ENCODE results near the gene TMEM179. TPM values are rescaled to one million over a fixed set of nuclear protein-coding genes. Genes with fewer than 3 reads are reported as not detected.

Gene TMEM179
- total RNA-seq, 1 experiment from 2014 or later, result not detected

DNA sequence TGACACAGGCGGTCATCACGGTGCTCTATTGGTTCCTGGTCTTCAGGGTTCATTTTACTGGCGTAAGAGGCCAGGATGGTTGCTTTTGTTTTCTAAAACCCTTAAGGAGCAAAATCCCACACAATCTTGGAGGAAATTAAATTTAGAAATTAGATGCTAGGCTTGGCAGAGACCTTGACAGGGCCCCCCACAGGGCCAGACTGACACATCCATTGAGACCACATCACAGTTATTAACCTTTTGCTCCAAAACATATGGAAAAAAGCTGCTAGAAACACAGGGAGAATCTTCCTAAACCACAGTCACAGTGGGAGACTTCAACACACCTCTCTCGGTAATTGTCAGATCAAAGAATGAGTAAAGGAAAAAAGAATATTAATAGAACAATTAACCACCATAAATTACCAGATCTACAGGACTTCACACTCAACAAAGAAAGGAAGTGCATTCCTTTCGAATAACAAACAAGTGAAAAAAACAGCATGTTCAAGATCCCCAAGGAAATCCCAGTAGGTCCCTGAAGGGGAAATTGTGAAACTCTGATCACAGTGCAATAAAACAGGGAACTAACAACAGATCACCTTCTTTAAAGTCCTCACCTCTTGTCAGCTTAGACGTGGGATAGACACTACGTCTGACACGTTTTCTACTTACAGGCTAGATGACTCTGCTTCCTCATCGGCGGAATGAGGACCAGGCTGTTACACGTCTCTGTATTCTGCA is 40.2 kb upstream of the TMEM179 start:
- no peak for ATAC-seq

GRCh38 chr14:104644091-104644635 is 39.6 kb upstream of the TMEM179 start:
- ChIA-PET CTCF (no interaction called here), POLR2A (ENCODE audit: unreplicated experiment) (no interaction called here)
- no peaks in the 10 kb centered on the region for H3K9me3 ChIP-seq (ENCODE audit: low read length)
- no peaks in the 10 kb centered on the region for H3K36me3 ChIP-seq (ENCODE audit: low read depth, low read length)
- BruUV-seq (replicated peaks), result no TSS peak
- DNase-seq (no peak), ATAC-seq (no peak)
- 0 out of 2 replicates have a peak, but pooled peaks cover 4% of the 10 kb centered on the region for H3K27me3 ChIP-seq (ENCODE audit: low read length)
- H3K4me2 ChIP-seq (ENCODE audit: low read length), result no peak overlapping the region
- intact Hi-C loops (cut with micrococcal nuclease), result loop anchor here (10.0 kb wide), 2 partner anchors 509 to 569 kb away; partner anchors contain the start of gene KIF26A
- no peaks in the 10 kb centered on the region for H3K79me2 ChIP-seq (ENCODE audit: low read length)
- H2AFZ ChIP-seq (ENCODE audit: low read length), result no peak overlapping the region
- no peak overlapping the region for H3K27ac ChIP-seq (ENCODE audit: low read length)
- no peaks in the 10 kb centered on the region for H3F3A ChIP-seq (ENCODE audit: low read length, unreplicated experiment)
- no peaks in the 10 kb centered on the region for H3K4me1 ChIP-seq (ENCODE audit: insufficient read depth, low read length)
- no peaks in the 10 kb centered on the region for H3K9me2 ChIP-seq (replicated peaks; ENCODE audit: low read length)
- no peaks in the 10 kb centered on the region for H4K20me1 ChIP-seq (ENCODE audit: low read length)
- no peak overlapping the region for H3K9ac ChIP-seq (ENCODE audit: low read length)
- no peak for TF ChIP-seq EZH2 (IDR thresholded peaks at IDR 0.05; ENCODE audit: low read length, unreplicated experiment)
- TF ChIP-seq, protein P1, sequence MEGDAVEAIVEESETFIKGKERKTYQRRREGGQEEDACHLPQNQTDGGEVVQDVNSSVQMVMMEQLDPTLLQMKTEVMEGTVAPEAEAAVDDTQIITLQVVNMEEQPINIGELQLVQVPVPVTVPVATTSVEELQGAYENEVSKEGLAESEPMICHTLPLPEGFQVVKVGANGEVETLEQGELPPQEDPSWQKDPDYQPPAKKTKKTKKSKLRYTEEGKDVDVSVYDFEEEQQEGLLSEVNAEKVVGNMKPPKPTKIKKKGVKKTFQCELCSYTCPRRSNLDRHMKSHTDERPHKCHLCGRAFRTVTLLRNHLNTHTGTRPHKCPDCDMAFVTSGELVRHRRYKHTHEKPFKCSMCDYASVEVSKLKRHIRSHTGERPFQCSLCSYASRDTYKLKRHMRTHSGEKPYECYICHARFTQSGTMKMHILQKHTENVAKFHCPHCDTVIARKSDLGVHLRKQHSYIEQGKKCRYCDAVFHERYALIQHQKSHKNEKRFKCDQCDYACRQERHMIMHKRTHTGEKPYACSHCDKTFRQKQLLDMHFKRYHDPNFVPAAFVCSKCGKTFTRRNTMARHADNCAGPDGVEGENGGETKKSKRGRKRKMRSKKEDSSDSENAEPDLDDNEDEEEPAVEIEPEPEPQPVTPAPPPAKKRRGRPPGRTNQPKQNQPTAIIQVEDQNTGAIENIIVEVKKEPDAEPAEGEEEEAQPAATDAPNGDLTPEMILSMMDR (conservative IDR thresholded peaks at IDR 0.05; ENCODE audit: low read depth, low read length), result no peak
- no peak for TF ChIP-seq EZH2phosphoT487 (IDR thresholded peaks at IDR 0.05; ENCODE audit: borderline replicate concordance, low read length)
- H3K4me3 ChIP-seq (ENCODE audit: low read length), result no peak overlapping the region

More for the DNA sequence above, 40.2 kb upstream of the TMEM179 start:
- no peak for DNase-seq
- intact Hi-C loops (cut with micrococcal nuclease), result loop anchor here (10.0 kb wide), 2 partner anchors 510 to 570 kb away; partner anchors contain the start of gene KIF26A
- H3K79me2 ChIP-seq (ENCODE audit: low read length), result no peaks in the 10 kb centered on the region
- POLR2A ChIA-PET (ENCODE audit: unreplicated experiment), result no interaction called here
- CTCF ChIA-PET, result interaction anchor here (0.6 kb wide), 1 partner anchor 19 kb away, joined by 3 read pairs; no protein-coding TSS in a partner anchor
- H3K36me3 ChIP-seq (ENCODE audit: low read depth, low read length), result no peaks in the 10 kb centered on the region
- no peak overlapping the region for H3K9ac ChIP-seq (ENCODE audit: low read length)
- H3F3A ChIP-seq (ENCODE audit: low read length, unreplicated experiment), result no peaks in the 10 kb centered on the region
- H3K4me1 ChIP-seq (ENCODE audit: insufficient read depth, low read length), result no peaks in the 10 kb centered on the region
- BruUV-seq (replicated peaks), result no TSS peak
- H3K9me2 ChIP-seq (replicated peaks; ENCODE audit: low read length), result no peaks in the 10 kb centered on the region
- H3K9me3 ChIP-seq (ENCODE audit: low read length), result no peaks in the 10 kb centered on the region
- TF ChIP-seq EZH2phosphoT487 (IDR thresholded peaks at IDR 0.05; ENCODE audit: borderline replicate concordance, low read length), result no peak
- 0 out of 2 replicates have a peak, but pooled peaks cover 4% of the 10 kb centered on the region for H3K27me3 ChIP-seq (ENCODE audit: low read length)
- H3K4me2 ChIP-seq (ENCODE audit: low read length), result no peak overlapping the region
- no peak overlapping the region for H3K27ac ChIP-seq (ENCODE audit: low read length)
- no peak overlapping the region for H2AFZ ChIP-seq (ENCODE audit: low read length)
- H3K4me3 ChIP-seq (ENCODE audit: low read length), result no peak overlapping the region
- no peaks in the 10 kb centered on the region for H4K20me1 ChIP-seq (ENCODE audit: low read length)

DNA sequence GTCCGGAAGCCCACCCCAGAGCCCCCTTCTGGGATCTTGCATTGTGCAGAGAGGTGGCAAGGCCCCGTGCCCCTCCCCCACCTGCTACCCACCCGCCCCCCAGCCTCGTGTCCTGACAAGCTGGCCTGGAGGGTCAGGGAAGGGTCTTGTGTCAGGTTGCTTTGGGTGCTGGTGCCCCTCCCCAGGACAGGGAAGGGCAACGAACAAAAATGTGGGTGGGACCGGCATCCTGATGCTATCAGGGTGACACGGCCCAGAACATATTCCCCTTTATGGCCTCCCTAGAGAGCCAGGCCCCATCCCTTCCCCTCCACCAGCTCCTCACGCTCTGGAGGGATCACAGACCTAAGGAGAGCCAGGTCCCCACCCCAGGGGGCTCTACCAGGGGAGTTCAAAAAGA is 38.7 kb upstream of the TMEM179 start:
- DNase-seq, result no peak
- Histone ChIP-seq H3K4me1 (ENCODE audit: insufficient read depth, low read length) (no peaks in the 10 kb centered on the region), H3K9me3 (ENCODE audit: low read length) (no peaks in the 10 kb centered on the region), H3K4me2 (ENCODE audit: low read length) (no peak overlapping the region), H3F3A (ENCODE audit: low read length, unreplicated experiment) (no peaks in the 10 kb centered on the region), H3K27me3 (ENCODE audit: low read length) (peaks cover 12% of the 10 kb centered on the region), H3K9ac (ENCODE audit: low read length) (no peak overlapping the region), H2AFZ (ENCODE audit: low read length) (no peak overlapping the region), H3K9me2 (replicated peaks; ENCODE audit: low read length) (no peaks in the 10 kb centered on the region), H4K20me1 (ENCODE audit: low read length) (no peaks in the 10 kb centered on the region), H3K79me2 (ENCODE audit: low read length) (no peaks in the 10 kb centered on the region), H3K36me3 (ENCODE audit: low read depth, low read length) (no peaks in the 10 kb centered on the region), H3K4me3 (ENCODE audit: low read length) (no peak overlapping the region), H3K27ac (ENCODE audit: low read length) (no peak overlapping the region)
- no TSS peak for BruUV-seq (replicated peaks)
- ATAC-seq, result no peak
- ChIA-PET POLR2A (ENCODE audit: unreplicated experiment) (no interaction called here), CTCF (no interaction called here)
- TF ChIP-seq, protein P1 (conservative IDR thresholded peaks at IDR 0.05; ENCODE audit: low read depth, low read length), result no peak
- TF ChIP-seq EZH2phosphoT487 (IDR thresholded peaks at IDR 0.05; ENCODE audit: borderline replicate concordance, low read length), result no peak
- no peak for TF ChIP-seq EZH2 (IDR thresholded peaks at IDR 0.05; ENCODE audit: low read length, unreplicated experiment)
- intact Hi-C loops (cut with micrococcal nuclease), result loop anchor here (10.0 kb wide), 2 partner anchors 509 to 569 kb away; partner anchors contain the start of gene KIF26A
